ENCODE measurements around the gene HTRA3.

GRCh38 chr4:8350841-8351461 is 81.4 kb downstream of the HTRA3 start:
- TF ChIP-seq EZH2 (IDR thresholded peaks at IDR 0.05) = no peak
- no peak for TF ChIP-seq POLR2AphosphoS5 (IDR thresholded peaks at IDR 0.05; ENCODE audit: borderline replicate concordance, low read depth, low read length)
- no peak for TF ChIP-seq FOXP2 (optimal IDR thresholded peaks at IDR 0.05; ENCODE audit: control extremely low read depth, extremely low read length, insufficient read depth)
